ENCODE measurements around the gene ANKRD36B.
"Not testable (repeated sequence)": the region's sequence is repeated elsewhere in the genome, so short reads cannot be mapped to it uniquely, and the experiment has no call there.

Gene ANKRD36B

DNA sequence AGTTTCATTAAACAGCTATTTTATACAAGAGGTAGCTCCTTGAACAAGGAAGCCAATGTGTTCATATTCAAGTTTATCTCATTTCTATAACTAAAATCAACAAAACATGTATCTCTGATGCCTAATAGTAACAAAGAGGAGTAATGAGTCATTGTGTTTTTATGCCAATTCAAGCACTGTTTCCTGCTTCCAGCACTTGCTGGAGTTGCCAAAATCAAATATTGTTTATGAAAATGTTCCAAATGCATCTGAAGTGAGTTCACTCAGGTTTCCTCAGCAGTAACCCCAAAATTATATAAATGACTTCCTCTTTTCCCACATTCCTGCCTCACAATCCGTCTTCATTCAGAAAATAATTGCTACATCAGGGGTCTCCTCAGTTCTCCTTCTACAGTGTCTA is 39.2 kb downstream of the ANKRD36B start:
- not testable (repeated sequence) for DNase-seq

- DNase-seq = not testable (repeated sequence)
Observed at GRCh38 chr2:97549058-97549457, 40.6 kb downstream of the ANKRD36B start.

DNA sequence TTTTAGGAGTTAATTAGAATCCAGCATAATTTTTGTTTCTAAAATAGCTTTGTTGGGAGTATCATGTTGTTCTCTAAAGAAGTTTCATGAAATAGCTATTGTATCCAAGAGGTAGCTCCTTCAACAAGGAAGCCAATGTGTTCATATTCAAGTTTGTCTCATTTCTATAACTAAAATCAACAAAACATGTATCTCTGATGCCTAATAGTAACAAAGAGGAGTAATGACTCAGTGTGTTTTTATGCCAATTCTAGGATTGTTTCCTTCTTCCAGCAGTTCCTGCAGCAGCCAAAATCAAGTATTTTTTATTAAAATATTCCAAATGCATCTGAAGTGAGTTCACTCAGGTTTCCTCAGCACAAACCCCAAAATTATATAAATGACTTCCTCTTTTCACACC is 41.1 kb downstream of the ANKRD36B start:
- not testable (repeated sequence) for DNase-seq

GRCh38 chr2:97546711-97547110 is 43.0 kb downstream of the ANKRD36B start:
- no peak for DNase-seq

DNA sequence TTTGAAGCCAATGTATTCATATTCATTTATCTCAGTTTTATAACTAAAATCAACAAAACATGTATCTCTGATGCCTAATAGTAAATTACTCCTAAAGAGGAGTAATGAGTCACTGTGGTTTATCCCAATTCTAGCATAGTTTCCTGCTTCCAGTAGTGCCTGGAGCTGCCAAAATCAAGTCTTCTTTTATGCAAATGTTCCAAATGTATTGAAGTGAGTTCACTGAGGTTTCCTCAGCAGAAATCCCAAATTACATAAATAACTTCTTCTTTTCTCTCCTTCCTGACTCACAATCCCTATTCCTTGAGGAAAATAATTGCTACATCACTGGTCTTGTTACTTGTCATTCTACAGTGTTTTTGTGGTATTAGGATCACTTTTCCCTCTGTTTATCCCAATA is 44.8 kb downstream of the ANKRD36B start:
- DNase-seq = not testable (repeated sequence)

GRCh38 chr2:97525904-97526303 is 63.8 kb downstream of the ANKRD36B start:
- not testable (repeated sequence) for DNase-seq

DNA sequence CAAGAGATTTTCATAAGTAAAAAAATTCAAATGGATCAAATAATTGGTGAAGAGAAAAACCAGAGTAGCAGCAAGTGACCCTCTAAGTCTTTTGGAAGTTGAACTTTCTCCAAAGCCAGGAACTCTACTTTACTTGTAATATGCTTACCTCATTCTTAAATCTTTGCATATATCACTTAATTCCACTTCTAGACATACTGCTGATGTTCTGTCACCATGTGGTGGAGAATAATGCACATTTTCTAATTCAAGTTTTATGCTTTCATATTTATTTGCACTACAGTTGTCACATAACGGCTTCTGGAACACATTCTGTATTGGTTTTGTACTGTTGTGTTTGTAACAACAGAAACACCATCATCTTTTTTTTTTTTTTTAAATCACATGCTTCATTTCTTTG is 65.9 kb downstream of the ANKRD36B start:
- not testable (repeated sequence) for DNase-seq

- not testable (repeated sequence) for DNase-seq
Observed at GRCh38 chr2:97522916-97523555, 66.6 kb downstream of the ANKRD36B start.

GRCh38 chr2:97495651-97496050 is 94.0 kb downstream of the ANKRD36B start:
- DNase-seq = not testable (repeated sequence)

DNA sequence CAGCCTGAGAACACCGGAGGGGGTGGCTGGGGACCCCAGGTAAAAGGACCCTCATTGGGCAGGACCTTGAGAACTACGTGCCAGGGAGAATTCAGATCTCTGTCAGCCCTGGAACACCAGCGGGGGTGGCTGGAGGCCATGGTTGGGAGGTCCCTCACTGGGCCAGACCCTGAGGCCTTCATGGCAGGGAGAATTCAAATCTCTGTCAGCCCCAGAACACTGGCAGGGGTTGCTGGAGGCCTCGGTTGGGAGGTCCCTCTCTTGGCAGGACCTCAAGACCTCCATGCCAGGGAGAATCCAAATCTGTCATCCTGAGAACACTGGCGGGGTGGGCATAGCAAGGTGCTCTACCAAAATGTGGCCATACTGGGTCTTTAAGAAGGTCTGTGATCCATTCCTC is 99.5 kb downstream of the ANKRD36B start:
- not testable (repeated sequence) for DNase-seq

Measured in nucleus accumbens (tissue), 56 donors.